B cell (primary cell): Measurements from ENCODE around the gene ZNF814. TPM values are rescaled to one million over a fixed set of nuclear protein-coding genes. Genes with fewer than 3 reads are reported as not detected.
"Not testable (repeated sequence)": the region's sequence is repeated elsewhere in the genome, so short reads cannot be mapped to it uniquely, and the experiment has no call there.

Experiments
- ATAC-seq: fragments of 200-7000 bp; cut with Tn5 transposase; one replicate; pipeline ENCODE4 v1.10.0; 2021; ENCODE audit warnings: low read depth, mild to moderate bottlenecking, moderate number of reproducible peaks, moderate library complexity
- CTCF ChIA-PET: fragments of 350-600 bp; sonication (Branson Sonifier 250); formaldehyde crosslinking; loops from one replicate; lab custom pipeline; 2021; ENCODE audit warnings: antibody characterized with exemption, inconsistent platforms; lab: Charles Lee
- POLR2A ChIA-PET: fragments of 350-600 bp; sonication (Branson Sonifier 250); formaldehyde crosslinking; loops from one replicate; lab custom pipeline; 2021; ENCODE audit warnings: antibody characterized with exemption; lab: Charles Lee
- DNase-seq: peaks from one replicate; pipeline ENCODE4 v3.0.0; 2013
- H2AFZ ChIP-seq: 2 replicates; pipeline ENCODE4 v1.6.1; 2012; ENCODE audit warnings: mild to moderate bottlenecking, low read depth, low read length; ENCODE audit not compliant: insufficient read depth, poor library complexity, severe bottlenecking
- H3K27ac ChIP-seq, 2 donors: 1 replicate in 1 of 2; 2 replicates in 1 of 2; pipeline ENCODE4 v1.5.1; 2012 to 2013; ENCODE audit warnings: low read length in 2 of 2, mild to moderate bottlenecking in 2 of 2, moderate library complexity in 1 of 2
- H3K27me3 ChIP-seq, 4 experiments: fragments of 200-600 bp in 1 of 4; sonication (generic) in 1 of 4; replicated peaks in 1 of 4; 1 replicate in 2 of 4; 2 replicates in 2 of 4; pipeline versions ENCODE4 v1.6.1 to v1.7.0; 2013 to 2016; ENCODE audit warnings: low read length in 3 of 4, mild to moderate bottlenecking in 2 of 4, mixed read lengths in 1 of 4, moderate library complexity in 1 of 4; ENCODE audit not compliant: insufficient read depth in 4 of 4, control insufficient read depth in 3 of 4; ENCODE audit errors: control extremely low read depth in 1 of 4
- H3K36me3 ChIP-seq, 2 experiments: replicated peaks in 1 of 2; 1 replicate in 1 of 2; 2 replicates in 1 of 2; pipeline versions ENCODE4 v1.6.1 to v1.7.1; 2013; ENCODE audit warnings: low read length in 1 of 2; ENCODE audit not compliant: insufficient read depth in 2 of 2, control insufficient read depth in 1 of 2; ENCODE audit errors: control extremely low read depth in 1 of 2, extremely low read depth in 1 of 2
- H3K4me1 ChIP-seq, 2 donors: fragments of 200-600 bp in 1 of 2; sonication (generic) in 1 of 2; 1 replicate in 1 of 2; 2 replicates in 1 of 2; pipeline versions ENCODE4 v1.5.1 to v1.6.1; 2013 to 2017; ENCODE audit warnings: low read length in 2 of 2; ENCODE audit not compliant: control insufficient read depth in 2 of 2, insufficient read depth in 2 of 2
- H3K4me2 ChIP-seq: replicated peaks from 2 replicates; pipeline ENCODE3; 2012; ENCODE audit warnings: mild to moderate bottlenecking, low read depth, low read length; ENCODE audit not compliant: poor library complexity, severe bottlenecking
- H3K4me3 ChIP-seq, 5 experiments: fragments of 200-600 bp in 1 of 5; sonication (generic) in 1 of 5; 1 replicate in 3 of 5; 2 replicates in 2 of 5; pipeline versions ENCODE4 v1.5.1 to v1.7.0; 2011 to 2016; ENCODE audit warnings: low read length in 4 of 5, mild to moderate bottlenecking in 4 of 5, low read depth in 2 of 5, control low read depth in 1 of 5, moderate library complexity in 1 of 5; ENCODE audit not compliant: insufficient read depth in 1 of 5; ENCODE audit errors: control extremely low read depth in 1 of 5, extremely low read depth in 1 of 5
- H3K79me2 ChIP-seq: fragments of 200-600 bp; sonication (generic); one replicate; pipeline ENCODE4 v1.6.0; 2016; ENCODE audit warnings: low read length; ENCODE audit not compliant: control insufficient read depth, insufficient read depth
- H3K9ac ChIP-seq: fragments of 200-600 bp; sonication (generic); 2 replicates; pipeline ENCODE4 v1.6.1; 2017; ENCODE audit warnings: mild to moderate bottlenecking, low read length, moderate library complexity
- H3K9me3 ChIP-seq, 3 donors: one replicate each; pipeline versions ENCODE4 v1.6.1 to v1.7.1; 2013; ENCODE audit warnings: low read length in 2 of 3; ENCODE audit not compliant: control insufficient read depth in 2 of 3, insufficient read depth in 1 of 3; ENCODE audit errors: control extremely low read depth in 1 of 3
- H4K20me1 ChIP-seq: 2 replicates; pipeline ENCODE4 v1.6.0; 2012; ENCODE audit warnings: mild to moderate bottlenecking, low read length; ENCODE audit not compliant: insufficient read depth, control insufficient read depth, poor library complexity, severe bottlenecking
- H3K27ac Mint-ChIP-seq: one replicate; pipeline ENCODE4 v1.8.0; 2021; ENCODE audit warnings: mixed read lengths
- H3K27me3 Mint-ChIP-seq: one replicate; pipeline ENCODE4 v1.8.0; 2021; ENCODE audit warnings: mixed read lengths
- H3K4me1 Mint-ChIP-seq: one replicate; pipeline ENCODE4 v1.8.0; 2021; ENCODE audit warnings: mixed read lengths
- H3K4me3 Mint-ChIP-seq: one replicate; pipeline ENCODE4 v1.8.0; 2021; ENCODE audit warnings: mixed read lengths
- H3K9me3 Mint-ChIP-seq: one replicate; pipeline ENCODE4 v1.8.0; 2022; ENCODE audit warnings: mixed read lengths; ENCODE audit not compliant: insufficient read depth
- EZH2 ChIP-seq: IDR thresholded peaks from 2 replicates; pipeline ENCODE4 v1.6.1; 2012; ENCODE audit warnings: borderline replicate concordance, low read depth, mild to moderate bottlenecking, moderate library complexity, low read length; ENCODE audit not compliant: insufficient read depth, poor library complexity, severe bottlenecking
- WGBS: methylation state at CpG from one replicate; pipeline ENCODE4 v1.1.5; 2013; ENCODE audit warnings: missing lambda C conversion rate; ENCODE audit not compliant: insufficient coverage; 5-methylcytosine and 5-hydroxymethylcytosine counted together
- intact Hi-C: fragments of 100-400 bp; cut with micrococcal nuclease; formaldehyde crosslinking; loops from one replicate; pipeline ENCODE4 v1.10.0; 2022
- polyA plus RNA-seq: library from polyadenylated mRNA; depleted of rRNA; stranded (reverse); fragments of >200 nt; gene quantifications from 2 replicates; pipeline ENCODE4 v1.2.3, GENCODE V29; 2012
- total RNA-seq, 2 donors: library from RNA; stranded (reverse); fragments of 120-200 nt in 1 of 2; gene quantifications; 1 replicate in 1 of 2; 2 replicates in 1 of 2; pipeline versions ENCODE4 v1.2.3 to v1.2.4, GENCODE V29; 2013 to 2022
- TF ChIP-seq, protein P1 (sequence below): fragments of 200-600 bp; IDR thresholded peaks from one replicate; pipeline ENCODE4 v1.8.0; 2022; ENCODE audit warnings: antibody characterized with exemption, mild to moderate bottlenecking

The ZNF814 gene
- total and polyA plus RNA-seq, 2 donors (not counting 1 experiment from before 2014, with no cell fraction given), result 28.9 to 83.9 TPM

DNA sequence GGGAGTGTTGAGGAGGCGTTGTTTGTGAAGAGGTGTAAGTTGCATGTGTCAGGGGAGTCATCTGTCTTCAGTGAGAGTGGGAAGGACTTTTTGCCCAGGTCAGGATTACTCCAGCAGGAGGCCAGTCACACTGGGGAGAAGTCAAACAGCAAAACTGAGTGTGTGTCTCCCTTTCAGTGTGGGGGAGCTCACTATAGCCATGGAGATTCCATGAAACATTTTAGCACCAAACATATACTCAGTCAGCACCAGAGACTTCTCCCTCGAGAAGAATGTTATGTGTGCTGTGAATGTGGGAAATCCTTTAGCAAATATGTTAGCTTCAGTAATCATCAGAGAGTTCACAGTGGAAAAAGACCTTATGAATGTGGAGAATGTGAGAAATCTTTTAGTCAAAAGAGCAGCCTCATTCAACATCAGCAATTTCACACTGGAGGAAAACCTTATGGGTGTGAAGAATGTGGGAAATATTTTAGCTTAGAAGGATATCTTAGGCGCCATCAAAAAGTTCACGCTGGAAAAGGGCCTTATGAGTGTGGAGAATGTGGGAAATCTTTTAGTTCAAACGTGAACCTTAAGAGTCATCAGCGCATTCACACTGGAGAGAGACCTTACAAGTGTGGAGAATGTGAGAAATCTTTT lies 47.6 kb downstream of the ZNF814 start:
- H3K4me1 Mint-ChIP-seq, result no peaks in the 10 kb centered on the region
- DNase-seq (no peak), ATAC-seq (no peak)
- ChIA-PET POLR2A (no interaction called here), CTCF (no interaction called here)
- H3K4me3 Mint-ChIP-seq, result no peak overlapping the region
- H3K27me3 Mint-ChIP-seq, result no peaks in the 10 kb centered on the region
- Histone ChIP-seq H3K4me2 (no peak overlapping the region), H3K9ac (no peak overlapping the region), H3K79me2 (peaks cover 23% of the 10 kb centered on the region), H3K9me3 (no peaks in the 10 kb centered on the region), H3K4me1 (no peaks in the 10 kb centered on the region), H3K4me3 (no peak overlapping the region), H3K36me3 (peaks cover 10 to 25% of the 10 kb centered on the region in 2 experiments), H3K27ac (no peak overlapping the region), H3K27me3 (no peaks in the 10 kb centered on the region), H2AFZ (no peak overlapping the region), H4K20me1 (no peaks in the 10 kb centered on the region)
- H3K9me3 Mint-ChIP-seq, result no peaks in the 10 kb centered on the region
- 100% methylated on average over 4 of the region's 6 CpGs for WGBS
- no peak overlapping the region for H3K27ac Mint-ChIP-seq
- intact Hi-C loops, result no loop called here
- TF ChIP-seq, protein P1, sequence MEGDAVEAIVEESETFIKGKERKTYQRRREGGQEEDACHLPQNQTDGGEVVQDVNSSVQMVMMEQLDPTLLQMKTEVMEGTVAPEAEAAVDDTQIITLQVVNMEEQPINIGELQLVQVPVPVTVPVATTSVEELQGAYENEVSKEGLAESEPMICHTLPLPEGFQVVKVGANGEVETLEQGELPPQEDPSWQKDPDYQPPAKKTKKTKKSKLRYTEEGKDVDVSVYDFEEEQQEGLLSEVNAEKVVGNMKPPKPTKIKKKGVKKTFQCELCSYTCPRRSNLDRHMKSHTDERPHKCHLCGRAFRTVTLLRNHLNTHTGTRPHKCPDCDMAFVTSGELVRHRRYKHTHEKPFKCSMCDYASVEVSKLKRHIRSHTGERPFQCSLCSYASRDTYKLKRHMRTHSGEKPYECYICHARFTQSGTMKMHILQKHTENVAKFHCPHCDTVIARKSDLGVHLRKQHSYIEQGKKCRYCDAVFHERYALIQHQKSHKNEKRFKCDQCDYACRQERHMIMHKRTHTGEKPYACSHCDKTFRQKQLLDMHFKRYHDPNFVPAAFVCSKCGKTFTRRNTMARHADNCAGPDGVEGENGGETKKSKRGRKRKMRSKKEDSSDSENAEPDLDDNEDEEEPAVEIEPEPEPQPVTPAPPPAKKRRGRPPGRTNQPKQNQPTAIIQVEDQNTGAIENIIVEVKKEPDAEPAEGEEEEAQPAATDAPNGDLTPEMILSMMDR, result no peak
- TF ChIP-seq EZH2, result no peak

DNA sequence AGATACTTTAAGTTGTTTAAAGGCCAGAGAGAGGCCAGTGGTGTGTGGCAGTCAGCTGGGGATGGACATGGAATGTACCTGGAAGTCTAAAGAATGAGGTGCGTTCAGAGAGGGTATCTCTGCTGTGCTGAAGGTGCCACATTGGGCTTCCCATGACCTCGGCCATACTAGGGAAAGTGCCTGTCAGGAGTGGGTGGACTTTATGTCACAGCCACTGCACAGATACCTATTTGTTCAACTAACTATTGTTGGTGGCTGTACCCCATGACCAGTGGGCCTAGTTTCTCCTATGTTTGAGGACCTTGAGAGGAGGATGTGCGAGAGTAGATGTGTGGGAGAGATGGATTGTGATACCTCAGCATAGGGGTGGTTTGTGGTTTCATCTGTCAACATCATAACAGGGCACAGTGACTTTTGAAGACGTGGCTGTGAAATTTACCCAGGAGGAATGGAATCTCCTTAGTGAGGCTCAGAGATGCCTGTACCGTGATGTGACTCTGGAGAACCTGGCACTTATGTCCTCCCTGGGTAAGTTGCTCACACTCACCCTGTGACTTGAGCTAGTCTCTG lies 50.1 kb downstream of the ZNF814 start:
- 100% methylated on average over 1 of the region's 5 CpGs for WGBS
- Histone ChIP-seq H3K36me3 (peaks cover 9 to 25% of the 10 kb centered on the region in 2 experiments), H3K79me2 (peaks cover 20% of the 10 kb centered on the region)
- H3K27me3 Mint-ChIP-seq, H3K9me3 ChIP-seq, DNase-seq, H3K4me1 Mint-ChIP-seq, H3K27ac ChIP-seq, H2AFZ ChIP-seq, H3K4me3 ChIP-seq, H4K20me1 ChIP-seq, ATAC-seq, H3K4me3 Mint-ChIP-seq, H3K4me1 ChIP-seq, H3K27ac Mint-ChIP-seq, intact Hi-C loops, CTCF ChIA-PET, POLR2A ChIA-PET, H3K9me3 Mint-ChIP-seq, H3K9ac ChIP-seq, H3K27me3 ChIP-seq, H3K4me2 ChIP-seq: not testable (repeated sequence)

DNA sequence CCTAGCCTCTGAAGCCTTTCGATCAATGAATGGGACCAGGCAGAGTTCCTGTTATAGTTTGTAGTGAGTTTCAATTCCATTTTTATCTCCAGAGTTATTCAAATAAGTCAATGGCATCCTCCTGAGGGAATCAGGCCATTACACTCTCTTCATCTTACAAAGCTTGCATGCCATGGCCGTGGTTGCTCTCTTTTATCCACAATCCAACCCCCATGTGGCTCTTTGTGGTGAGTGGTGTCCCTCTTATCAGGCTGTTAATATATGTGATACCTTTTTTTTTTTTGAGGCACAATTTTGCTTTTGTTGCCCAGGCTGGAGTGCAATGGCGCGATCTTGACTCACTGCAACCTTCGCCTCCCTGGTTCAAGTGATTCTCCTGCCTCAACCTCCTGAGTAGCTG lies 51.8 kb downstream of the ZNF814 start:
- no CpG with 5 or more reads among the region's 5 CpGs for WGBS
- CTCF ChIA-PET, result interaction anchor here (0.6 kb wide), 1 partner anchor 17 kb away, joined by 3 read pairs; no protein-coding TSS in a partner anchor
- H3K9ac ChIP-seq, intact Hi-C loops, H3K27ac Mint-ChIP-seq, ATAC-seq, H3K4me2 ChIP-seq, POLR2A ChIA-PET, H3K4me3 Mint-ChIP-seq, H3K4me1 Mint-ChIP-seq, H3K27ac ChIP-seq, DNase-seq, H2AFZ ChIP-seq, H3K4me1 ChIP-seq, H3K9me3 Mint-ChIP-seq, H4K20me1 ChIP-seq, H3K9me3 ChIP-seq, H3K4me3 ChIP-seq, H3K27me3 ChIP-seq, H3K27me3 Mint-ChIP-seq: not testable (repeated sequence)
- peaks cover 29% of the 10 kb centered on the region for H3K79me2 ChIP-seq
- H3K36me3 ChIP-seq, result peaks cover 7 to 15% of the 10 kb centered on the region in 2 experiments
